ENCODE results near the gene UCP3.

The UCP3 gene

GRCh38 chr11:74005721-74006517 lies 3.0 kb downstream of the UCP3 start:
- DNase-seq (ENCODE audit: low spot score) = peak; percentile 58
- H3K4me3 ChIP-seq = no peak overlapping the region
- no peak overlapping the region for H3K27ac ChIP-seq
- no peak for TF ChIP-seq CTCF (IDR thresholded peaks at IDR 0.05)

- no peak for TF ChIP-seq CTCF (IDR thresholded peaks at IDR 0.05)
- DNase-seq (ENCODE audit: low spot score) = peak; percentile 24
- Histone ChIP-seq H3K27ac (no peak overlapping the region), H3K4me3 (no peak overlapping the region)
These were observed 3.9 kb downstream of the UCP3 start for GRCh38 chr11:74004759-74005615.

GRCh38 chr11:74004046-74004695 lies 4.7 kb downstream of the UCP3 start:
- Histone ChIP-seq H3K27ac (no peak overlapping the region), H3K4me3 (no peak overlapping the region)
- no peak for TF ChIP-seq CTCF (IDR thresholded peaks at IDR 0.05)
- DNase-seq (ENCODE audit: low spot score) = peak; percentile 54

GRCh38 chr11:74002832-74003231 lies 6.1 kb downstream of the UCP3 start:
- DNase-seq (ENCODE audit: low spot score) = no peak
- TF ChIP-seq CTCF (IDR thresholded peaks at IDR 0.05) = no peak
- no peak overlapping the region for H3K4me3 ChIP-seq
- no peak overlapping the region for H3K27ac ChIP-seq

GRCh38 chr11:74001822-74002286 lies 7.0 kb downstream of the UCP3 start:
- peak; percentile 61 for DNase-seq (ENCODE audit: low spot score)
- Histone ChIP-seq H3K27ac (no peak overlapping the region), H3K4me3 (no peak overlapping the region)
- no peak for TF ChIP-seq CTCF (IDR thresholded peaks at IDR 0.05)

GRCh38 chr11:74000307-74001133 lies 8.4 kb downstream of the UCP3 start:
- Histone ChIP-seq H3K4me3 (no peak overlapping the region), H3K27ac (no peak overlapping the region)
- peak; percentile 38 for DNase-seq (ENCODE audit: low spot score)
- TF ChIP-seq CTCF (IDR thresholded peaks at IDR 0.05) = no peak
